Colonic mucosa (tissue), 4 donors: ENCODE results near the gene DIAPH1. TPM values are rescaled to one million over a fixed set of nuclear protein-coding genes. Genes with fewer than 3 reads are reported as not detected.

ENCODE experiments used
- DNase-seq: peaks from one replicate; pipeline ENCODE4 v3.0.0-alpha.2; 2020
- H3K27ac ChIP-seq: fragments of 200-600 bp; one replicate; pipeline ENCODE4 v1.8.0; 2021
- H3K27me3 ChIP-seq: fragments of 200-600 bp; one replicate; pipeline ENCODE4 v1.8.0; 2021
- H3K36me3 ChIP-seq: fragments of 200-600 bp; one replicate; pipeline ENCODE4 v1.8.0; 2021
- H3K4me1 ChIP-seq: fragments of 200-600 bp; one replicate; pipeline ENCODE4 v1.8.0; 2021; ENCODE audit warnings: mild to moderate bottlenecking
- H3K4me3 ChIP-seq: fragments of 200-600 bp; one replicate; pipeline ENCODE4 v1.8.0; 2021
- H3K9ac ChIP-seq, 2 donors: one replicate each; pipeline ENCODE4 v1.7.0; 2013; ENCODE audit warnings: control low read depth in 2 of 2, low read depth in 2 of 2, low read length in 2 of 2
- H3K9me3 ChIP-seq: fragments of 200-600 bp; one replicate; pipeline ENCODE4 v1.8.0; 2021
- CTCF ChIP-seq: fragments of 200-600 bp; IDR thresholded peaks from one replicate; pipeline ENCODE4 v1.8.0; 2022; ENCODE audit warnings: antibody characterized with exemption, mild to moderate bottlenecking
- intact Hi-C: fragments of 100-400 bp; cut with DNase I; formaldehyde crosslinking; loops from one replicate; pipeline ENCODE4 v1.14.1; 2022
- total RNA-seq, 2 donors: library from RNA; stranded (reverse); fragmentation: NEBNext Ultra II Directional in 1 of 2; extraction: Animal tissue kit (Norgen Biotek cat#: 25700) in 1 of 2; gene quantifications; one replicate each; pipeline ENCODE4 v1.2.1, GENCODE V29; 2021
- donor health status: healthy.
- donor health status: DM: no; HTN: no; CAD: no.
- donor health status: DM: no; HTN: no; CAD: no.

Gene DIAPH1
- total RNA-seq, 2 donors from 2014 or later: 113 to 143 TPM

- H3K36me3 ChIP-seq: no peaks in the 10 kb centered on the region
- intact Hi-C loops: no loop called here
- TF ChIP-seq CTCF: no peak
- no peaks in the 10 kb centered on the region for H3K27me3 ChIP-seq
- H3K9ac ChIP-seq: peak within 1 kb of the TSS; percentile 93 to 95
- no peaks in the 10 kb centered on the region for H3K9me3 ChIP-seq
- H3K4me1 ChIP-seq: peaks cover 13% of the 10 kb centered on the region
- DNase-seq: peak; percentile 97
- H3K4me3 ChIP-seq: peak within 1 kb of the TSS; percentile 78
- H3K27ac ChIP-seq: peak within 1 kb of the TSS; percentile 58
Measured at GRCh38 chr5:141636413-141637122, 17.8 kb upstream of the DIAPH1 start, which contains the start of the genes HDAC3 and RELL2. Gene HDAC3 (minus strand): TSS chr5:141636849. CDS start chr5:141636790, 59 bp downstream. Gene RELL2 (plus strand): TSS chr5:141636997. CDS start chr5:141638226, 1,229 bp downstream.

- intact Hi-C loops: no loop called here
- TF ChIP-seq CTCF: no peak
- no peak for DNase-seq
- no peaks in the 10 kb centered on the region for H3K9me3 ChIP-seq
- H3K4me1 ChIP-seq: peaks cover 13% of the 10 kb centered on the region
- peak overlapping the region; percentile 78 for H3K4me3 ChIP-seq
- peak overlapping the region; percentile 93 to 95 for H3K9ac ChIP-seq
- no peaks in the 10 kb centered on the region for H3K36me3 ChIP-seq
- H3K27me3 ChIP-seq: no peaks in the 10 kb centered on the region
- peak overlapping the region; percentile 58 for H3K27ac ChIP-seq
Measured at GRCh38 chr5:141636106-141636412, 17.3 kb upstream of the DIAPH1 start.

- DNase-seq: no peak
- Histone ChIP-seq H3K9me3 (no peaks in the 10 kb centered on the region), H3K27ac (no peak overlapping the region), H3K4me3 (peak overlapping the region; percentile 78), H3K36me3 (no peaks in the 10 kb centered on the region), H3K27me3 (no peaks in the 10 kb centered on the region), H3K9ac (peak overlapping the region; percentile 93 to 95), H3K4me1 (peaks cover 13% of the 10 kb centered on the region)
- no peak for TF ChIP-seq CTCF
- intact Hi-C loops: no loop called here
Measured at GRCh38 chr5:141635646-141636045, 16.8 kb upstream of the DIAPH1 start.

GRCh38 chr5:141634720-141635119 lies 15.9 kb upstream of the DIAPH1 start:
- intact Hi-C loops: no loop called here
- Histone ChIP-seq H3K27me3 (no peaks in the 10 kb centered on the region), H3K9me3 (no peaks in the 10 kb centered on the region)

GRCh38 chr5:141633871-141634561 lies 15.2 kb upstream of the DIAPH1 start:
- Histone ChIP-seq H3K36me3 (no peaks in the 10 kb centered on the region), H3K4me1 (peaks cover 13% of the 10 kb centered on the region), H3K27ac (no peak overlapping the region), H3K9me3 (no peaks in the 10 kb centered on the region), H3K27me3 (no peaks in the 10 kb centered on the region), H3K9ac (no peak overlapping the region), H3K4me3 (no peak overlapping the region)
- intact Hi-C loops: no loop called here
- no peak for TF ChIP-seq CTCF
- DNase-seq: no peak

More at GRCh38 chr5:141634720-141635119, 15.9 kb upstream of the DIAPH1 start:
- no peak overlapping the region for H3K4me3 ChIP-seq
- H3K27ac ChIP-seq: no peak overlapping the region
- no peak for TF ChIP-seq CTCF
- no peak for DNase-seq
- no peak overlapping the region for H3K9ac ChIP-seq
- H3K36me3 ChIP-seq: no peaks in the 10 kb centered on the region
- H3K4me1 ChIP-seq: peaks cover 13% of the 10 kb centered on the region
